Nephron (organoid): Measurements from ENCODE around the gene SMYD3.
A peak's percentile ranks its signal among the peaks of the same experiment; 100 is the strongest.

ENCODE experiments used
- H3K27ac Mint-ChIP-seq, 3 experiments: 2 replicates each; pipeline ENCODE4 v1.8.0; 2020; ENCODE audit warnings: mixed read lengths in 3 of 3, mild to moderate bottlenecking in 2 of 3, moderate library complexity in 1 of 3
- H3K27me3 Mint-ChIP-seq: 2 replicates; pipeline ENCODE4 v1.8.0; 2021; ENCODE audit warnings: low read depth, mild to moderate bottlenecking, moderate library complexity, mixed read lengths
- H3K36me3 Mint-ChIP-seq: 2 replicates; pipeline ENCODE4 v1.8.0; 2020; ENCODE audit warnings: low read depth, mixed read lengths
- H3K4me1 Mint-ChIP-seq: 2 replicates; pipeline ENCODE4 v1.8.0; 2020; ENCODE audit warnings: mixed read lengths
- H3K4me3 Mint-ChIP-seq, 3 experiments: 2 replicates each; pipeline ENCODE4 v1.8.0; 2020; ENCODE audit warnings: mild to moderate bottlenecking in 3 of 3, mixed read lengths in 3 of 3, moderate library complexity in 2 of 3
- H3K9me3 Mint-ChIP-seq: 2 replicates; pipeline ENCODE4 v1.8.0; 2020; ENCODE audit warnings: mixed read lengths
- TF ChIP-seq, protein P1 (sequence below), 3 experiments: fragments of 200-600 bp; sonication (generic); IDR thresholded peaks; one replicate each; pipeline ENCODE4 v1.5.0; 2021; ENCODE audit warnings: antibody characterized with exemption in 3 of 3; ENCODE audit not compliant: unreplicated experiment in 3 of 3

Gene SMYD3

DNA sequence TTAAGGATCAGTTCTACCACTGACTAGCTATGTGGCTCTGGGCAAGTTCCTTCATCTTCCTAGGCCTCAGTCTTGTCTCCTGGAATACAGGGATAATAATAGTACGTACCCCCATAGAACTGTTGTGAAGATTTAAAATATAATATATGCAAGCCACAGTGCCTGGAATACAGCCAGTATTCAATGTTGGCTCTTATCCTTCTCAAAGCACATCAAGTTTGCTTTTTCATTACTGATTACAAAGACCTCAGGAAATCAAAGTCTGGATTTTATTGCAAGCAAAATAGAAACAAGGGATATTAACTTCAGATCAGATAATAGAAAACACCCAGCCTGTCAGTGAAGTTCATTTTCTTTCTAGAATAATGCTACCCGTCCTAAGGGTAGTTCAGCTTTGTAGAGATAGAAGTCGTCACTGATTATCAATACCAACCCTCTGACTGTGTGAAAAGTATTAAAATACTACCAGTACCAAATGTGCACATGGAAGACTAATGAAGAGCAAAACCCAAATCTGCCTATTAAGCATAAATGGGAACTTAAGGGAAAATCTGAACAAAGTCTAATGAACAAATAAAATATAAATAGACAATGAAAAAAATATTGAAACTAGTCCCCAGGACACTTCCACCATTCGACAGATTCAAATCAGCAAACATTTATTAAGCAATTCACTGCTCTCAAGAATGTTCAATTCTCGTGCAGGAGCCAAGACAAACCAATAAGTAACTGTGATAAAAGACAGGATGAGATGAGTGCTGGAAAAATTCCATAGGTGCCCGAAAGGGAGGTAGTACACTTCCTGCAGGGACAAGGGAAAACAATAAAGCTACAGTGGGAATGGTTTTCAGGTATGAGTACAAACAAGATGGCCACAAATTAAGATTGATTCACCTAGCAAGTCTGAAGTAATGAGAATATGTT is 206.2 kb downstream of the SMYD3 start:
- H3K9me3 Mint-ChIP-seq: no peaks in the 10 kb centered on the region
- H3K4me1 Mint-ChIP-seq: peaks cover 24% of the 10 kb centered on the region
- no peaks in the 10 kb centered on the region for H3K36me3 Mint-ChIP-seq
- H3K27me3 Mint-ChIP-seq: no peaks in the 10 kb centered on the region
- TF ChIP-seq, protein P1, sequence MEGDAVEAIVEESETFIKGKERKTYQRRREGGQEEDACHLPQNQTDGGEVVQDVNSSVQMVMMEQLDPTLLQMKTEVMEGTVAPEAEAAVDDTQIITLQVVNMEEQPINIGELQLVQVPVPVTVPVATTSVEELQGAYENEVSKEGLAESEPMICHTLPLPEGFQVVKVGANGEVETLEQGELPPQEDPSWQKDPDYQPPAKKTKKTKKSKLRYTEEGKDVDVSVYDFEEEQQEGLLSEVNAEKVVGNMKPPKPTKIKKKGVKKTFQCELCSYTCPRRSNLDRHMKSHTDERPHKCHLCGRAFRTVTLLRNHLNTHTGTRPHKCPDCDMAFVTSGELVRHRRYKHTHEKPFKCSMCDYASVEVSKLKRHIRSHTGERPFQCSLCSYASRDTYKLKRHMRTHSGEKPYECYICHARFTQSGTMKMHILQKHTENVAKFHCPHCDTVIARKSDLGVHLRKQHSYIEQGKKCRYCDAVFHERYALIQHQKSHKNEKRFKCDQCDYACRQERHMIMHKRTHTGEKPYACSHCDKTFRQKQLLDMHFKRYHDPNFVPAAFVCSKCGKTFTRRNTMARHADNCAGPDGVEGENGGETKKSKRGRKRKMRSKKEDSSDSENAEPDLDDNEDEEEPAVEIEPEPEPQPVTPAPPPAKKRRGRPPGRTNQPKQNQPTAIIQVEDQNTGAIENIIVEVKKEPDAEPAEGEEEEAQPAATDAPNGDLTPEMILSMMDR (IDR thresholded peaks at IDR 0.05; ENCODE audit: unreplicated experiment in 3 of 3): no peak
- no peak overlapping the region for H3K4me3 Mint-ChIP-seq
- peak overlapping the region; percentile 57 to 68 (median 66) for H3K27ac Mint-ChIP-seq

DNA sequence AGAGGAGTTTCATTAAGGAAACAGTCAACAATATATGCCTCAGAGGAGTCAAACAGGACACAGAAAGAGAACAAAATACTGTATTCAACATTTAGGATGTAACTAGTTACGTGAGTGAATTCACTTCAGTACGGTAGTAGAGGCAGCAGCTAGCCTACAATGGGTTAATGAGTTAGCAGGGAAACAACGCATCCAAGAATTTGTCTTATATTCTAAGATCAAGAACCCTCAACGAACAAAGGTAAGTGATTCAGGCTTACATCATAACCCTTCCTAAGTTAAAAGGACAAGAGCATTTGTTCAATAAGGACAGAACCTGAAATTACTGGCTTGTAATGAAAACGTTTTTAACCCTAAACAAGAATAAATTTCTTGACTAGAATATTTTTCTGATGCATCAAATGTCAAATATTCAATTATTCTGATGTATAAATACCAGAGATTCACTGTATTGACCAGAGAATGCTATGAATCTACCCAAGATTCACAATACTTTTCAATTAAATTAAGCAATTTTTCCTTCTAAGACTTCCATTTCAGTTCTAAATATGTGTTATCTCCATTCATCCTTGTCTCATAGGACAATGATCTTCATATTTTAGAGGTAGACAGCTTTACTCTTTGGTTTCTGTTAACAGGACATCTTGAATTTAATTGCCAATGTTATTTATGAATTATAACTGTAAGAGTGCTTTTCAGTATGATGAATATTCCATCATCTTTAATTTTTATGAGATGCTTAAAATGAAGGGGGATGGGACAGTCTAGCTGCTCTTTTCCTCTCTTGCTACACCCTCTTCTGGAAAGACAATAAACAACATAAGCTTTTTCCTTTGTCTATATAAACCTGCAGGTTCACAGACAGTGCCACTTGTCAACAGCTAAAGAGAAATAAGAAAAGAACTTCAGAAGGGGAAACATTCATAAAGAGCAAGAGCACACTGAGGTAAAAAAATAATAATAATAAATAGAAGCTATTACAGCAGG is 209.5 kb downstream of the SMYD3 start:
- Mint-ChIP-seq H3K4me1 (peaks cover 33% of the 10 kb centered on the region), H3K27me3 (no peaks in the 10 kb centered on the region), H3K36me3 (no peaks in the 10 kb centered on the region), H3K9me3 (no peaks in the 10 kb centered on the region), H3K27ac (peak overlapping the region in 1 of 3 experiments; percentile 23), H3K4me3 (no peak overlapping the region)
- TF ChIP-seq, protein P1 (IDR thresholded peaks at IDR 0.05; ENCODE audit: unreplicated experiment in 3 of 3): no peak

GRCh38 chr1:246295968-246296367 is 211.1 kb downstream of the SMYD3 start:
- no peak overlapping the region for H3K4me3 Mint-ChIP-seq
- peak overlapping the region; percentile 15 to 82 (median 16) for H3K27ac Mint-ChIP-seq
- TF ChIP-seq, protein P1 (IDR thresholded peaks at IDR 0.05; ENCODE audit: unreplicated experiment in 3 of 3): no peak
- H3K9me3 Mint-ChIP-seq: no peaks in the 10 kb centered on the region
- no peaks in the 10 kb centered on the region for H3K36me3 Mint-ChIP-seq
- H3K4me1 Mint-ChIP-seq: peaks cover 22% of the 10 kb centered on the region
- no peaks in the 10 kb centered on the region for H3K27me3 Mint-ChIP-seq

GRCh38 chr1:246295340-246295739 is 211.7 kb downstream of the SMYD3 start:
- peak overlapping the region; percentile 15 to 82 (median 16) for H3K27ac Mint-ChIP-seq
- H3K27me3 Mint-ChIP-seq: no peaks in the 10 kb centered on the region
- no peaks in the 10 kb centered on the region for H3K36me3 Mint-ChIP-seq
- H3K4me1 Mint-ChIP-seq: peaks cover 16% of the 10 kb centered on the region
- no peak overlapping the region for H3K4me3 Mint-ChIP-seq
- TF ChIP-seq, protein P1 (IDR thresholded peaks at IDR 0.05; ENCODE audit: unreplicated experiment in 3 of 3): no peak
- no peaks in the 10 kb centered on the region for H3K9me3 Mint-ChIP-seq

DNA sequence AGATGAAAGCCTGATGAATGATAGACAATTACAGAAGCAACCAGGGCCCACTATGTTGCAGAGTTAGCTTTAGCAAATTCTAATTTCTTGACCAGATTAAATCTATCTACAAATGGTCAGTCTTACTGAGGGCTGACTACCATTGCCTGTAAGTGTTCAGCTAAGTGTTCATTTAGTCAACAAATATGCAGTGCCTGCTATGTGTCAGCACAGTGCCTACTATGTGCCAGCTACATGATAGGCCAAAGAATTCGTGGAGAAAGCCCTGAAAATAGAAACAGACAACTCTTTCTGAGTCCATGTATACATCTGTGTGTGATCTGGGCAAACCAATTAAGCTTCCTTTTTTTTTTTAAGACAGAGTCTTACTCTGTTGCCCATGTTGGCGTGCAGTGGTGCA is 212.8 kb downstream of the SMYD3 start:
- Mint-ChIP-seq H3K9me3 (no peaks in the 10 kb centered on the region), H3K4me1 (peaks cover 17% of the 10 kb centered on the region), H3K27ac (no peak overlapping the region), H3K4me3 (no peak overlapping the region), H3K27me3 (no peaks in the 10 kb centered on the region), H3K36me3 (no peaks in the 10 kb centered on the region)
- TF ChIP-seq, protein P1 (IDR thresholded peaks at IDR 0.05; ENCODE audit: unreplicated experiment in 3 of 3): no peak
